HepG2 (cell line): Measurements from ENCODE around the gene UTP15. TPM values are rescaled to one million over a fixed set of nuclear protein-coding genes. Genes with fewer than 3 reads are reported as not detected.

Source experiments
- ASH2L ChIP-seq: fragments of 300-600, 200-600 bp; sonication (generic); IDR thresholded peaks from 2 replicates; pipeline ENCODE4 v1.7.0; 2017; ENCODE audit warnings: low read depth, mild to moderate bottlenecking, moderate library complexity, mixed read lengths, low read length; ENCODE audit not compliant: insufficient read length
- CBX2 ChIP-seq, 2 experiments: fragments of 200-600 bp in 1 of 2; sonication (generic); formaldehyde crosslinking in 1 of 2; IDR thresholded peaks; 2 replicates each; pipeline versions ENCODE4 v1.7.0 to v1.8.1; 2018 to 2022; ENCODE audit warnings: low read depth in 2 of 2, low read length in 1 of 2, mild to moderate bottlenecking in 1 of 2, missing genetic modification reagents in 1 of 2
- HCFC1 ChIP-seq: fragments of 150-350 bp; IDR thresholded peaks from 2 replicates; pipeline ENCODE4 v1.6.1; 2014; ENCODE audit warnings: low read depth, low read length
- MAFF ChIP-seq: IDR thresholded peaks from 2 replicates; pipeline ENCODE4 v1.6.1; 2011; ENCODE audit warnings: low read depth, low read length, improper control_type of control experiment
- ONECUT2 ChIP-seq: sonication (generic); formaldehyde crosslinking; IDR thresholded peaks from 2 replicates; pipeline ENCODE4 v1.4.0; 2020; ENCODE audit warnings: missing genetic modification reagents
- PRDM10 ChIP-seq: sonication (generic); formaldehyde crosslinking; IDR thresholded peaks from 2 replicates; pipeline ENCODE4 v1.4.0; 2020; ENCODE audit warnings: low read depth, missing genetic modification reagents
- PRPF4 ChIP-seq: fragments of 200-400 bp; formaldehyde crosslinking; IDR thresholded peaks from 2 replicates; pipeline ENCODE4 v1.6.1; 2016; ENCODE audit warnings: low read length, low read depth; ENCODE audit not compliant: poor library complexity, severe bottlenecking
- SIN3B ChIP-seq: fragments of 150-350 bp; IDR thresholded peaks from 2 replicates; pipeline ENCODE4 v1.6.1; 2014; ENCODE audit warnings: low read length
- SIX4 ChIP-seq: sonication (generic); formaldehyde crosslinking; IDR thresholded peaks from 2 replicates; pipeline ENCODE4 v1.4.0; 2020; ENCODE audit warnings: missing genetic modification reagents
- TCF7L2 ChIP-seq: IDR thresholded peaks from 2 replicates; pipeline ENCODE4 v1.6.1; 2011; ENCODE audit warnings: mild to moderate bottlenecking, low read depth, low read length, moderate library complexity
- ZBTB38 ChIP-seq: sonication (generic); formaldehyde crosslinking; IDR thresholded peaks from 2 replicates; pipeline ENCODE4 v1.5.1; 2020; ENCODE audit warnings: mild to moderate bottlenecking, missing genetic modification reagents
- ZMYM3 ChIP-seq: sonication (generic); formaldehyde crosslinking; IDR thresholded peaks from 2 replicates; pipeline ENCODE4 v1.5.1; 2020; ENCODE audit warnings: mild to moderate bottlenecking, missing genetic modification reagents
- ZNF704 ChIP-seq: sonication (generic); formaldehyde crosslinking; IDR thresholded peaks from 2 replicates; pipeline ENCODE4 v1.8.1; 2023; ENCODE audit warnings: mild to moderate bottlenecking, inconsistent platforms, moderate library complexity, missing genetic modification reagents, borderline replicate concordance
- ZNF720 ChIP-seq: sonication (generic); formaldehyde crosslinking; IDR thresholded peaks from 2 replicates; pipeline ENCODE4 v1.4.0; 2020; ENCODE audit warnings: missing genetic modification reagents
- ZSCAN31 ChIP-seq: sonication (generic); formaldehyde crosslinking; IDR thresholded peaks from 2 replicates; pipeline ENCODE4 v1.5.0; 2020; ENCODE audit warnings: low read depth, mild to moderate bottlenecking, missing genetic modification reagents
- polyA plus RNA-seq, 8 experiments: library from polyadenylated mRNA; depleted of rRNA in 3 of 8; stranded (reverse) in 7 of 8; unstranded in 1 of 8; fragments of >200 nt; fragmentation: Illumina TruSeq in 4 of 8; extraction: Trizol in 4 of 8; gene quantifications; 2 replicates each; pipeline versions ENCODE4 v1.2.1 to v1.2.3, GENCODE V29; 2011 to 2016; ENCODE audit warnings: low read depth in 4 of 8, missing spikeins in 1 of 8, mixed read lengths in 1 of 8; ENCODE audit not compliant: insufficient read depth in 1 of 8
- total RNA-seq, 5 experiments: library from RNA; depleted of rRNA; stranded (reverse); fragments of >200 nt; fragmentation: Illumina TruSeq; extraction: Trizol; gene quantifications; 2 replicates each; pipeline ENCODE4 v1.2.3, GENCODE V29; 2016; ENCODE audit warnings: low read depth in 1 of 5
- TF ChIP-seq, protein P1 (sequence below): sonication (generic); formaldehyde crosslinking; IDR thresholded peaks from 2 replicates; pipeline ENCODE4 v1.5.1; 2020; ENCODE audit warnings: mild to moderate bottlenecking, missing genetic modification reagents, moderate library complexity

UTP15 gene
- total and polyA plus RNA-seq, 2 of the 13 experiments (the other 11 are each of a cell fraction or from before 2014, with no cell fraction given) = 7.3 to 35.8 TPM

- TF ChIP-seq, protein P1, sequence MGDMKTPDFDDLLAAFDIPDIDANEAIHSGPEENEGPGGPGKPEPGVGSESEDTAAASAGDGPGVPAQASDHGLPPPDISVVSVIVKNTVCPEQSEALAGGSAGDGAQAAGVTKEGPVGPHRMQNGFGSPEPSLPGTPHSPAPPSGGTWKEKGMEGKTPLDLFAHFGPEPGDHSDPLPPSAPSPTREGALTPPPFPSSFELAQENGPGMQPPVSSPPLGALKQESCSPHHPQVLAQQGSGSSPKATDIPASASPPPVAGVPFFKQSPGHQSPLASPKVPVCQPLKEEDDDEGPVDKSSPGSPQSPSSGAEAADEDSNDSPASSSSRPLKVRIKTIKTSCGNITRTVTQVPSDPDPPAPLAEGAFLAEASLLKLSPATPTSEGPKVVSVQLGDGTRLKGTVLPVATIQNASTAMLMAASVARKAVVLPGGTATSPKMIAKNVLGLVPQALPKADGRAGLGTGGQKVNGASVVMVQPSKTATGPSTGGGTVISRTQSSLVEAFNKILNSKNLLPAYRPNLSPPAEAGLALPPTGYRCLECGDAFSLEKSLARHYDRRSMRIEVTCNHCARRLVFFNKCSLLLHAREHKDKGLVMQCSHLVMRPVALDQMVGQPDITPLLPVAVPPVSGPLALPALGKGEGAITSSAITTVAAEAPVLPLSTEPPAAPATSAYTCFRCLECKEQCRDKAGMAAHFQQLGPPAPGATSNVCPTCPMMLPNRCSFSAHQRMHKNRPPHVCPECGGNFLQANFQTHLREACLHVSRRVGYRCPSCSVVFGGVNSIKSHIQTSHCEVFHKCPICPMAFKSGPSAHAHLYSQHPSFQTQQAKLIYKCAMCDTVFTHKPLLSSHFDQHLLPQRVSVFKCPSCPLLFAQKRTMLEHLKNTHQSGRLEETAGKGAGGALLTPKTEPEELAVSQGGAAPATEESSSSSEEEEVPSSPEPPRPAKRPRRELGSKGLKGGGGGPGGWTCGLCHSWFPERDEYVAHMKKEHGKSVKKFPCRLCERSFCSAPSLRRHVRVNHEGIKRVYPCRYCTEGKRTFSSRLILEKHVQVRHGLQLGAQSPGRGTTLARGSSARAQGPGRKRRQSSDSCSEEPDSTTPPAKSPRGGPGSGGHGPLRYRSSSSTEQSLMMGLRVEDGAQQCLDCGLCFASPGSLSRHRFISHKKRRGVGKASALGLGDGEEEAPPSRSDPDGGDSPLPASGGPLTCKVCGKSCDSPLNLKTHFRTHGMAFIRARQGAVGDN = no peak
- TF ChIP-seq PRPF4 = no peak
- TF ChIP-seq ZBTB38 (CRISPR knock-in tag) = no peak
- TF ChIP-seq SIN3B = no peak
- TF ChIP-seq SIX4 (CRISPR knock-in tag) = peak; percentile 86; the same call in 1 of the 2 replicates
- TF ChIP-seq ASH2L = peak; percentile 57
- no peak for TF ChIP-seq HCFC1
- TF ChIP-seq ZNF704 = no peak
- no peak for TF ChIP-seq ZSCAN31 (CRISPR knock-in tag)
- no peak; the same call in 1 of the 2 replicates for TF ChIP-seq ZMYM3 (CRISPR knock-in tag)
- TF ChIP-seq TCF7L2 = peak; percentile 79
- TF ChIP-seq MAFF = no peak
- TF ChIP-seq PRDM10 (CRISPR knock-in tag) = peak; percentile 11; the same call in 1 of the 2 replicates
- TF ChIP-seq ONECUT2 (CRISPR knock-in tag) = no peak
- TF ChIP-seq ZNF720 (CRISPR knock-in tag) = no peak
- TF ChIP-seq CBX2 (IDR thresholded peaks at IDR 0.05; ENCODE audit: low read depth, low read length) = no peak
- TF ChIP-seq CBX2 (CRISPR knock-in tag; IDR thresholded peaks at IDR 0.05; ENCODE audit: low read depth) = no peak
These were observed 20.8 kb upstream of the UTP15 start (continued) for GRCh38 chr5:73544429-73545402.
